GM06990 (cell line): ENCODE measurements around the gene AFDN.

Experiments used
- DNase-seq: peaks from one replicate; pipeline ENCODE4 v3.0.0-alpha.2; 2011; ENCODE audit not compliant: insufficient read length; ENCODE audit errors: extremely low read depth
- H3K27me3 ChIP-seq: replicated peaks from 2 replicates; pipeline ENCODE4 v1.6.0; 2011; ENCODE audit warnings: low read length; ENCODE audit not compliant: control insufficient read depth, insufficient read depth
- H3K36me3 ChIP-seq: 2 replicates; pipeline ENCODE4 v1.5.1; 2011; ENCODE audit warnings: low read length; ENCODE audit not compliant: control insufficient read depth, insufficient read depth
- H3K4me3 ChIP-seq: replicated peaks from 2 replicates; pipeline ENCODE4 v1.5.1; 2011; ENCODE audit warnings: low read depth, mild to moderate bottlenecking, control low read depth, low read length
- CTCF ChIP-seq: IDR thresholded peaks from 2 replicates; pipeline ENCODE4 v1.5.1; 2011; ENCODE audit warnings: low read length, control low read depth, mild to moderate bottlenecking, inconsistent platforms; ENCODE audit not compliant: insufficient read depth, poor library complexity, severe bottlenecking

The AFDN gene

GRCh38 chr6:167927246-167927645, 100.5 kb downstream of the AFDN start:
- H3K27me3 ChIP-seq, result no peaks in the 10 kb centered on the region
- peaks cover 8% of the 10 kb centered on the region; the same call in 1 of the 2 replicates for H3K36me3 ChIP-seq
- TF ChIP-seq CTCF, result no peak
- no peak overlapping the region for H3K4me3 ChIP-seq
- DNase-seq, result no peak

GRCh38 chr6:167928111-167928510, 101.4 kb downstream of the AFDN start:
- Histone ChIP-seq H3K36me3 (peaks cover 8% of the 10 kb centered on the region; the same call in 1 of the 2 replicates), H3K27me3 (no peaks in the 10 kb centered on the region), H3K4me3 (no peak overlapping the region)
- no peak for TF ChIP-seq CTCF
- no peak for DNase-seq

- Histone ChIP-seq H3K4me3 (no peak overlapping the region), H3K36me3 (peaks cover 4% of the 10 kb centered on the region; the same call in 1 of the 2 replicates), H3K27me3 (no peaks in the 10 kb centered on the region)
- DNase-seq, result no peak
- TF ChIP-seq CTCF, result no peak
These were observed 103.6 kb downstream of the AFDN start for GRCh38 chr6:167930295-167930694.

DNA sequence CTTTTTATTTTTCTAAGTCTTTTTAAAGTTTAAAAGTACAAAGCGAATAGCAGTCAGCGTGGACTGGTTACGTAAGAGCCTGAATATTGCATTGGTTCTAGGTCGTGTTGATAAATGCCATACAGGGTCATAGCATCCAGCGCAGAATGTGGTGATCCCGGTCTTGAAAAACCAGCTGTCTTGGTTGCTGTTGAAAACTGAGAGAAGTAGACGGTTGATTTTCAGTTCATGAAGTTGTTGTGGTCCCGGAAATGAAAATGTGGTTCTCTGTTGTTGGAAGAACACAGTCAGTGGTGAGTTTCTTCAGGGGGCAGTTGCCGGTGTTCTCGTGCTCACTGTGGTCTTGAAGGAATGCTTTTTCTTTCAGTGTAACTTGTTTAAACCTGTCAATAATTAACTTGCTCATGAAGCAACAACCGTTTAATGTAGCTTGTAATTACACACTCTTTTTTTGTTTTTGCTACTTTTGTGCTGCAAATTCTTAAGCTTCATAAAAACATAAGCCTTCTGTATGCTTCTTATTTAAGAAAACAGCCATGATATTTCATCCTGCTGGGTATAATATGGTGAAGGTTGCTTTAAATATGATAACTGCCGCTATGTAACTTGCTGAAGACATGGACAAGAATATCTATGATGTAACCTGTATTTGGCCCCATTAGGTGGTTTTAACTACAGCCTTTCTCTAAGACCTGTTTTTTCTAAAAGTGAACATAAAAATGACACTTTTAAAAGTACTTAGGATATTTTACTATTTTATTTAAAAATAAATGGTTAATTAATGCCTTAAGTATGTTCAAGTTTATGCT, 106.0 kb downstream of the AFDN start:
- no peak for TF ChIP-seq CTCF
- DNase-seq, result no peak

DNA sequence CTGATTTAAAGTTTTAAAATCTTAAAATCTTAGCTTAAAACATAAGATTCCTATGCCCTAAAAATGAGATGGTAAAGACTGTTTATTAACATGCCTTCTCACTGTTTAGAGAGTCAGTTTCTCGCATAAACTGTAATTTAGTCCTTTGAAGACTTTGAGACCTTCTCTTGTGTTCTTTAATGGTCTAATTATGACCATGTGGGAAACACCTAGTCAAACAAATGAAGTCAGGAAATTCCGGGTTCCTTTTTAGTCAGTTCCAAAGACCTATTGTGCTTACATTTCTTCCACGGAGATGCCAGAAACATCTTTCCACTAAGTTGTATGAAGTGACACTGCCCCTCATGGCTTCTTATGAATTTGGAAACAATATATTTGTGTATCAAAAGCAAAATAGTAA, 106.6 kb downstream of the AFDN start:
- Histone ChIP-seq H3K4me3 (no peak overlapping the region), H3K36me3 (peaks cover 2% of the 10 kb centered on the region; the same call in 1 of the 2 replicates), H3K27me3 (no peaks in the 10 kb centered on the region)
- no peak for TF ChIP-seq CTCF
- no peak for DNase-seq

More for the DNA sequence above, 106.0 kb downstream of the AFDN start:
- Histone ChIP-seq H3K27me3 (no peaks in the 10 kb centered on the region), H3K36me3 (peaks cover 2% of the 10 kb centered on the region; the same call in 1 of the 2 replicates), H3K4me3 (no peak overlapping the region)
